IPS-20b (cell line): ENCODE measurements around the gene TCF19.

Experiments used
- H3K27ac ChIP-seq: one replicate; pipeline ENCODE4 v1.5.1; 2013; ENCODE audit warnings: low read length
- H3K27me3 ChIP-seq: 2 replicates; pipeline ENCODE4 v1.6.1; 2013; ENCODE audit warnings: mild to moderate bottlenecking, low read length, inconsistent platforms; ENCODE audit not compliant: insufficient read depth
- H3K36me3 ChIP-seq: 2 replicates; pipeline ENCODE4 v1.6.1; 2013; ENCODE audit warnings: low read depth, mild to moderate bottlenecking, inconsistent platforms, low read length, moderate library complexity; ENCODE audit not compliant: insufficient read depth
- H3K4me1 ChIP-seq: 2 replicates; pipeline ENCODE4 v1.6.1; 2013; ENCODE audit warnings: mild to moderate bottlenecking, control low read depth, inconsistent platforms, low read length, moderate library complexity; ENCODE audit not compliant: insufficient read depth
- H3K4me3 ChIP-seq: 2 replicates; pipeline ENCODE4 v1.5.1; 2013; ENCODE audit warnings: mild to moderate bottlenecking, low read length, inconsistent platforms
- H3K9ac ChIP-seq: 2 replicates; pipeline ENCODE4 v1.6.1; 2013; ENCODE audit warnings: low read depth, mild to moderate bottlenecking, inconsistent platforms, low read length, moderate library complexity
- H3K9me3 ChIP-seq: 2 replicates; pipeline ENCODE4 v1.6.1; 2013; ENCODE audit warnings: mild to moderate bottlenecking, low read depth, low read length, inconsistent platforms; ENCODE audit not compliant: insufficient read depth

The TCF19 gene

DNA sequence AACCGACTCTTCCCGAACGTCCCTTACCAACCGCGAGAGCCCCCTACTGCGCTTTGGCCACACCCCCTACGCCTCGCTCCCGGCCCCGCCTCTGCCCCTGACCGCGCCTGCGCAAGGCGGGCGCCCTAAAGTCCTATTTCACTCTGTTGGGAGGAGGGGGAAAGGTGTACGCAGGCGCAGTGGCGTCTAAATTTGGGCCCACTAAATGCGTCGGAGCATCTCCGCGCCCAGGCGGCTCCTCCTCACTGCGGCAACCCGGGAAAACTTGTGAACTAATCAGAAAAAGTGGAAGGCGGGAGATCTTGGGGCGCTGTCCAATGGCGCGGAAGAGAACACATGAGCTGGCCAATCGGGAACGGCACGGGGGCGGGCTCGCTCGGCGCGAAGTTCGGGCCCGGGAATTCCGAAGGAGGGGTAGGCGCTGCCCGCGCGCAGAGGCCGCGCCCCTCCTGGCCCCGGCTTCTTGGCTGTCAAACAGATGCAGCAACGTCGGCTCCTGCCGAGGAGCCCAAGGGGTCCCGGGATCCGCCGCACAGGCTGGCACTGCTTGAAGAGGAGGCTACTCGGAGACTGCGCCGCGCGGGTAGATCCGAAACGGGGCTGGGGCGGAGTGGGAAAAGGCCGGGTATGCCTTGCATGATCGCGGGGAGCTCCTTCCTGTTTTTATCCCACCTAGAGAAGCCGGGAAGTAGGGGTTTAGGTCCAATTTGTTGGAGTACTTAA lies at the start of gene TCF19:
Gene TCF19 (plus strand): TSS at position 450 of the 723 bp plus-strand sequence. CDS start 881 bp downstream, outside the sequence.
- Histone ChIP-seq H3K4me1 (peaks cover 7% of the 10 kb centered on the region; the same call in 1 of the 2 replicates), H3K27ac (no peak within 1 kb of the TSS), H3K9ac (peak within 1 kb of the TSS; percentile 90; the same call in 1 of the 2 replicates), H3K9me3 (no peaks in the 10 kb centered on the region), H3K4me3 (peak within 1 kb of the TSS; percentile 90), H3K27me3 (no peaks in the 10 kb centered on the region), H3K36me3 (peaks cover 47% of the 10 kb centered on the region)

DNA sequence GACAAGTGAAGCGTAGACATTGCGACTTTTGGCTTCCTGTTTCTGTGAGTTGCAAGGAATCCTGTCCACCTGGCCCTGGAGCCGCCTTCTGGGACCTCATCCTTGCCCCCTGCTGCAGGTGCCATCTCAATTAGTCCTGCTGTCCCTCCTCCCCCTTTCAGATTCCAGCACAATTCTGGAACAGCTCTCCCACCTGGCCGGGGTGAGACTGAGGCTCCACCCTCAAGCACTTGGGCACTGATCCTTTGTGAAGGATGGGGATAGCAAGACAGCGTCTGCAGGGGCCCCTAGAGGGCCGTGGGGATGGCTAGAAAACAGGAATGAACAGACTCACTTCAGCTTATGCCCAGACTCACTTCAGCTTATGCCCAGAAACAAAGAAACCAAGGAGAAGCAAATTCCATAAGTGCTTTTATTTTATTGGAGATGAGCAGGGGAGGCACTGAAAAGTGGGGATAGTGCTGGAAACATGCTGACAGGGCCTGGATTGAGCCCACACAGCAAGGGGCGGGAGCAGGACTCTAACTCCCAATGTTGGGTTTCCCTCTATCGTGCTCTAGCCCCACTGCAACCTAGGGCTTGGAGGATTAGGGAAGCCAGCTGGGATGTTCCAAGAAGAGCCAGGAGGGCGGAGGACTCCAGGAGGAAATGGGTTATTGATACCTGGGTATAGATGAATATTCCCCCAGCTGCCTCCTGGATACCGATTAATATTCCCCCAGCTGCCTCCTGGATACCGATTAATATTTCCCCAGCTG lies 47.4 kb upstream of the TCF19 start:
- H3K4me1 ChIP-seq: peaks cover 26% of the 10 kb centered on the region

DNA sequence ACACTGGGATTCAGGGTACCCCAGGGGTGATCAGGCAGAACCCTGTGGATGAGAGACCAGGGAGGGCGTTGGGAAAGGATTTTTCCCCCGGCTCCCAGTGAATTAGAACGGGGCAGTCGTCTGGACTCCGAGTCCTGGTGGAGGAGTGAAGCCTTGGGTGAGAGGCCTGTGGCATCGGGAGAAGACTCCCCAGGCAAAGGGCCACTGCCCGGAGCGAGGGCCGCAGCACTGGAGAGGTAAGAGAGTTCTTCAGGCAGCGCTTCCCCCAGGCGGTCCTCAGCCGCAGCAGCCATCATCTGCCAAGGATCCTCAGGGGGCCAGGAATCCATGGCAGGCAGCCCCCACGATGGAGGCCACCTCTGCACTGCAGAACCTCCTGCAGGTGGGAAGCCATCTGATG lies 46.7 kb upstream of the TCF19 start:
- Histone ChIP-seq H3K27ac (no peak overlapping the region), H3K9ac (no peak overlapping the region), H3K4me1 (peaks cover 26% of the 10 kb centered on the region), H3K4me3 (no peak overlapping the region), H3K36me3 (no peaks in the 10 kb centered on the region), H3K9me3 (no peaks in the 10 kb centered on the region), H3K27me3 (peaks cover 23% of the 10 kb centered on the region)

More for the DNA sequence above, 47.4 kb upstream of the TCF19 start:
- Histone ChIP-seq H3K4me3 (no peak overlapping the region), H3K9me3 (no peaks in the 10 kb centered on the region), H3K9ac (no peak overlapping the region), H3K36me3 (no peaks in the 10 kb centered on the region), H3K27me3 (peaks cover 23% of the 10 kb centered on the region), H3K27ac (no peak overlapping the region)

GRCh38 chr6:31112478-31112877 lies 45.9 kb upstream of the TCF19 start, which contains the start of gene C6orf15:
TSS of gene C6orf15 (minus strand) at chr6:31112575. CDS start at chr6:31112555, 20 bp downstream.
- Histone ChIP-seq H3K27ac (no peak within 1 kb of the TSS), H3K27me3 (peaks cover 23% of the 10 kb centered on the region), H3K4me3 (no peak within 1 kb of the TSS), H3K9me3 (no peaks in the 10 kb centered on the region), H3K4me1 (peaks cover 26% of the 10 kb centered on the region), H3K9ac (no peak within 1 kb of the TSS), H3K36me3 (no peaks in the 10 kb centered on the region)

DNA sequence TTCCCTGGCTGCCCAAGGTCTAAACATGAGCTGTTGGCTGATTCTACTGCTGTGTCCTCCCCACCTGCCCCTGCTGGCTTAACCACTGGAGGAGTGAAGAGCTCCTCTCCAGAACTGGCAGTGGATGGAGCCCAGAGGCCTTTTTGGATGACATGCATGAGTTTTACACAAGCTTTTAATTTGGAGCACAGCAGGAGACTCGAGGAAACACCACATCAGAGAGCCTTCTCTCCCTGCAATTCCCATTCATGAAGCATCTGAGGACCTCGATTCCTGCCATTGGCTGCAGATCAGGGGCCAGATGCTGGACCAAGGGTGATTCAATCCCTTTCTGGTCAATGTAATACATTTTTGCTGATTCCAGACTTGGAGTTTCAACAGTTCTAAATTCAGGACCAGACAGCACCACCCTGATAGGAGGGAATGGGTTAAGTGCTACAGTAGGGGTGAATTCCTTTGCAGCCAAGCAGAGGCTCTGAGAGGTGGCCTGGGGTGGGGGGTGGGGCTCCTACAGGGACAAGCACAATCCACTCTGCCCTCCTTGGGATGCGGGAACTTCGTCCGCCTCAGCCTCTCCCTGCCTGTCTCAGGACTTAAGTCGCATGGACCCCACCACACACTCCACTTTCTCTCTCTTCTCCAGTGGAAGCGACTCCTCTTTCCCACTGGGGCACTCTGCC lies 44.4 kb upstream of the TCF19 start:
- peaks cover 23% of the 10 kb centered on the region for H3K27me3 ChIP-seq
- H3K9me3 ChIP-seq: no peaks in the 10 kb centered on the region
- no peak overlapping the region for H3K9ac ChIP-seq
- H3K27ac ChIP-seq: no peak overlapping the region
- peaks cover 26% of the 10 kb centered on the region for H3K4me1 ChIP-seq
- H3K36me3 ChIP-seq: no peaks in the 10 kb centered on the region
- peak overlapping the region; percentile 26; the same call in 1 of the 2 replicates for H3K4me3 ChIP-seq

DNA sequence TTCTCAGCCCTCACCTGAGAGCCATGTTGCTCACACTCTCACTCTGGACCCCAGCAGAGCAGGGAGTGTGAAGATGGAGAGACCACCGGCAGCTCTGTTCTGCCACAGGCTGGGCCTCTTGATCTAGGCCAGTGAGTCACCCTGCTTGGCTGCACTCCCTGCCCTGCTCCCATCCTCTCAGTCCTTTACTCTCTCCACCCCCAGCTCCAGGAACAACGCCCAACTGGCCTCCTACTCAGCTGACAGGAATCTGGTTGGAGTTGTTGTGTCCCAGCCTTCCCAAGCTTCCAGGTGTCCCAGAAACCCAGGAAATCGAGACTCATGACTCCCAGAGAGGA lies 43.9 kb upstream of the TCF19 start, which contains the start of gene PSORS1C1:
Gene PSORS1C1 (plus strand): TSS at position 260 of the 338 bp plus-strand sequence. CDS start 14,833 bp downstream, outside the sequence.
- H3K27me3 ChIP-seq: peaks cover 21% of the 10 kb centered on the region
- H3K4me3 ChIP-seq: peak within 1 kb of the TSS; percentile 26; the same call in 1 of the 2 replicates
- H3K27ac ChIP-seq: no peak within 1 kb of the TSS

DNA sequence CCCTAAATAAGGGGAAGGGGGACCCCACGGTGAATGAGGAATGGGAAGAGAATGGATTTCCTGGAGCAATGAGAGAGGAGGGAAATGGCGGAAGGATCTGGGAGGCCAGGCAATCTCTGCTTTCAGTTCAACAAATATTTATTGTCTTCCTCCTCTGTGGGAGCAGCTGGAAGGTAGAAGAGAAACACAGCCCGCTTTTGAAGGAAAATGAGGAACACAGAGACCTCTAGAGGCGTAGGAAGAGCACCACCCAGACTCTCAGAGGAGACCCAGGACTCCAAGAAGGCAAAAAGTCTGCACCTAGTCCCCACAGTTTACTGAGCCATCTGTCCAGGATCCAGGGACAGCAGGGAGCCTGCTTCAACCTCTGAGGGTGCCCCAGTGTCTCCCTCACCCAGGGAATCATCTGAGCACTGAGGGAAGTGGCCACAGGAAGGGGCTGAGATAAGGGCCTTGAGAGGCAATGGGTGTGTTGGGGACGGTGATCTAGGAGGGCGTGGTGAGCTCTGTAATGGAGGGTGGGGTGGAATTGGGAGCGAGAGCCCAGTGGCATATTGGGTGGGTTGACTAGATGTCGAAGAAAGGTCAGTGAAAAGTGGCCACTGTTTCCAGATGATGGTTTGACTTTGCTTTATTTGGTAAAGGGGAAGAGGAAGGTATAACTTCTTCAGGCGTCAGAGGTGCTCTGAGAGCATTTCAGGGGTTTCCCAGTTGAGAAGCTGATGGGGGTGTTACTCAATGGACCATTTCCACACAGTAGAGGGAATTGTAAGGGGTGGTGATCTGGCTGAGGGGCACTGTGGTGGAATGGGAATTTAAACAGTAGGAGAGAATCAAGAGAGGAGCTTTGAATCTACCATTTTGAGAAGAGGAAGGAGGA lies 43.2 kb upstream of the TCF19 start:
- no peak overlapping the region for H3K9ac ChIP-seq
- H3K27me3 ChIP-seq: peaks cover 14% of the 10 kb centered on the region

More for the DNA sequence above, 43.9 kb upstream of the TCF19 start, which contains the start of gene PSORS1C1:
- no peaks in the 10 kb centered on the region for H3K36me3 ChIP-seq
- H3K4me1 ChIP-seq: peaks cover 26% of the 10 kb centered on the region
- H3K9me3 ChIP-seq: no peaks in the 10 kb centered on the region
- no peak within 1 kb of the TSS for H3K9ac ChIP-seq

GRCh38 chr6:31115941-31116560 lies 42.3 kb upstream of the TCF19 start:
- Histone ChIP-seq H3K36me3 (no peaks in the 10 kb centered on the region), H3K9ac (no peak overlapping the region), H3K4me3 (no peak overlapping the region), H3K27me3 (peaks cover 9% of the 10 kb centered on the region; the same call in 1 of the 2 replicates), H3K9me3 (no peaks in the 10 kb centered on the region), H3K27ac (no peak overlapping the region), H3K4me1 (peaks cover 16% of the 10 kb centered on the region)

More for the DNA sequence above, 43.2 kb upstream of the TCF19 start:
- Histone ChIP-seq H3K4me1 (peaks cover 24% of the 10 kb centered on the region), H3K36me3 (no peaks in the 10 kb centered on the region), H3K9me3 (no peaks in the 10 kb centered on the region), H3K4me3 (no peak overlapping the region), H3K27ac (no peak overlapping the region)

DNA sequence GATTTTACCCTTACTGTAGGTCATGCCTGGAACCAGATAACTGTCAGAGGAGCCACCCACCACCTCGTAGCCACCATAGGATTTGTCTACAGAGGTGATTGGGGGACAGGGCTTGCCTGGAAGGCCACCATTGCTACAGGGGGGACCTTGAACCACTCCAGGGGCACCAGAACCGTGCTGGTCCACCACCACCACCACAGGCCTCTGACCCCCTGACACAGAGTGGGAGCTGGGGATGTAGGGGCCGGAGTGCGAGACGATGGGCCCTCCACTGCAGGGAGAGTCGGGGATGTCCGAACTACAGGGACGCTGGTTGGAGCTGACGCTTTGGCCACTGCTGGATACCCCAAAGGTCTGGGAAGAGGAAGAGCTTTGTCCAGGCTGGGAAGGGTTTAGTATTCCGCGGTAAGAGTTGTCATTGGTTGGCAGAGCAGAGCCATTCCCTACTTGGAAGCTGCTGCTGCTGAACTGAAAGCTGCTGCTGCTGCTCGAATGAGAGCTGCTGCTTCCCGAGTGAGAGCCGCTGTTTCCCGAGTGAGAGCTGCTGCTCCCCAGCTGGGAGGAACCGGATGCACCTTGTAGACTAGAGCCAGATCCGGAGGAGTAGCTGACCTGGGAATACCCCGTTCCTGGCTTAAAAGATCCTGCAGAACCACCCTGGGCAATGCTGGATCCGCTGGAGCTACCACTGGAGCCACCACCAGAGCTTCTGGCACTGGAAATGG lies 41.6 kb upstream of the TCF19 start:
- Histone ChIP-seq H3K9ac (no peak overlapping the region), H3K4me1 (peaks cover 15% of the 10 kb centered on the region), H3K4me3 (no peak overlapping the region), H3K27ac (no peak overlapping the region), H3K9me3 (no peaks in the 10 kb centered on the region), H3K27me3 (peaks cover 9% of the 10 kb centered on the region; the same call in 1 of the 2 replicates), H3K36me3 (no peaks in the 10 kb centered on the region)

DNA sequence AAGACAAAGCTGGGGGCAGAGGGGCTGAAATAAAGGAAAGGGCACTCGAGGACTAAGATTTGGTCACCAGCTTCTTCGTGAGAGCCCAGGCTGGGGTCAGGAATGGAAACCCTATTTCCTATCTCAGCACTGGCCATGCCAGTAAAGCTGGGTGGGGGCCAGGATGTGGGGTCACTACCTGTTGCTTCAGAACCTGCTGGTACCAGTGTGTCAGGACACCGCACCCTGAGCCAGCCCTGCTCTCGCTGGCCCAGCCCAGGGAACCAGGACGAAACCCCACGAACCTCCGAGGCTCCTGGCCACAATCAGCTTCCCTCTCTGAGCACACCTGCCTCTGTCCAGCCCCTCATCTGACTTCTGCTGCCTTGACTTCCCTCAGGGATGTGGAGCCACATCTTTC lies 40.2 kb upstream of the TCF19 start:
- Histone ChIP-seq H3K9ac (no peak overlapping the region), H3K4me1 (peaks cover 15% of the 10 kb centered on the region), H3K27ac (no peak overlapping the region), H3K27me3 (no peaks in the 10 kb centered on the region), H3K36me3 (no peaks in the 10 kb centered on the region), H3K4me3 (no peak overlapping the region), H3K9me3 (no peaks in the 10 kb centered on the region)
